Measurements from ENCODE around the gene SEC23B. TPM values are rescaled to one million over a fixed set of nuclear protein-coding genes. Genes with fewer than 3 reads are reported as not detected.

SEC23B gene
- polyA plus RNA-seq, 1 donor from 2014 or later: 77.8 TPM

- Histone ChIP-seq H4K20me1 (ENCODE audit: insufficient read depth) (no peaks in the 10 kb centered on the region), H3K9me2 (ENCODE audit: insufficient read depth, low read length) (no peaks in the 10 kb centered on the region), H3F3A (ENCODE audit: insufficient read depth, low read length, poor library complexity, severe bottlenecking) (no peaks in the 10 kb centered on the region), H2AFZ (ENCODE audit: low read depth, low read length) (no peak overlapping the region), H3K27me3 (ENCODE audit: insufficient read depth, low read depth, low read length) (no peaks in the 10 kb centered on the region), H3K79me2 (replicated peaks; ENCODE audit: insufficient read depth, low read length) (peaks cover 53% of the 10 kb centered on the region), H3K9ac (ENCODE audit: low read length) (peak overlapping the region; percentile 92), H3K36me3 (ENCODE audit: insufficient read depth, low read length) (peaks cover 5% of the 10 kb centered on the region), H3K4me2 (ENCODE audit: low read length) (peak overlapping the region; percentile 97), H3K27ac (ENCODE audit: low read length) (no peak overlapping the region), H3K4me3 (ENCODE audit: low read length) (peak overlapping the region; percentile 85), H3K9me3 (ENCODE audit: low read length) (no peaks in the 10 kb centered on the region)
- TF ChIP-seq TAF1 (IDR thresholded peaks at IDR 0.05; ENCODE audit: low read depth) (no peak), REST (IDR thresholded peaks at IDR 0.05; ENCODE audit: borderline replicate concordance) (no peak), SMC3 (conservative IDR thresholded peaks at IDR 0.05; ENCODE audit: poor library complexity) (no peak), MXI1 (conservative IDR thresholded peaks at IDR 0.05; ENCODE audit: poor library complexity, severe bottlenecking) (no peak), EZH2 (IDR thresholded peaks at IDR 0.05; ENCODE audit: borderline replicate concordance, insufficient read depth, low read length, poor library complexity, severe bottlenecking) (no peak), CTCF (IDR thresholded peaks at IDR 0.05; ENCODE audit: poor library complexity, severe bottlenecking) (no peak), EP300 (conservative IDR thresholded peaks at IDR 0.05; ENCODE audit: poor library complexity, severe bottlenecking) (no peak), POLR2AphosphoS5 (IDR thresholded peaks at IDR 0.05) (no peak), RAD21 (conservative IDR thresholded peaks at IDR 0.05) (no peak)
Measured at GRCh38 chr20:18589941-18590674, 82.4 kb downstream of the SEC23B start.

GRCh38 chr20:18596270-18596669, 88.5 kb downstream of the SEC23B start:
- Histone ChIP-seq H3F3A (ENCODE audit: insufficient read depth, low read length, poor library complexity, severe bottlenecking) (no peaks in the 10 kb centered on the region), H3K4me2 (ENCODE audit: low read length) (no peak overlapping the region), H3K27ac (ENCODE audit: low read length) (no peak overlapping the region), H3K9ac (ENCODE audit: low read length) (no peak overlapping the region), H3K9me3 (ENCODE audit: low read length) (no peaks in the 10 kb centered on the region), H2AFZ (ENCODE audit: low read depth, low read length) (no peak overlapping the region), H4K20me1 (ENCODE audit: insufficient read depth) (no peaks in the 10 kb centered on the region), H3K4me3 (ENCODE audit: low read length) (no peak overlapping the region), H3K79me2 (replicated peaks; ENCODE audit: insufficient read depth, low read length) (peaks cover 30% of the 10 kb centered on the region), H3K36me3 (ENCODE audit: insufficient read depth, low read length) (peaks cover 13% of the 10 kb centered on the region), H3K27me3 (ENCODE audit: insufficient read depth, low read depth, low read length) (no peaks in the 10 kb centered on the region), H3K9me2 (ENCODE audit: insufficient read depth, low read length) (no peaks in the 10 kb centered on the region)
- TF ChIP-seq POLR2AphosphoS5 (IDR thresholded peaks at IDR 0.05): no peak
- TF ChIP-seq TAF1 (IDR thresholded peaks at IDR 0.05; ENCODE audit: low read depth): no peak
- TF ChIP-seq REST (IDR thresholded peaks at IDR 0.05; ENCODE audit: borderline replicate concordance): no peak
- no peak for TF ChIP-seq CTCF (IDR thresholded peaks at IDR 0.05; ENCODE audit: poor library complexity, severe bottlenecking)
- TF ChIP-seq EP300 (conservative IDR thresholded peaks at IDR 0.05; ENCODE audit: poor library complexity, severe bottlenecking): no peak
- no peak for TF ChIP-seq MXI1 (conservative IDR thresholded peaks at IDR 0.05; ENCODE audit: poor library complexity, severe bottlenecking)
- no peak for TF ChIP-seq RAD21 (conservative IDR thresholded peaks at IDR 0.05)
- TF ChIP-seq EZH2 (IDR thresholded peaks at IDR 0.05; ENCODE audit: borderline replicate concordance, insufficient read depth, low read length, poor library complexity, severe bottlenecking): no peak
- TF ChIP-seq SMC3 (conservative IDR thresholded peaks at IDR 0.05; ENCODE audit: poor library complexity): no peak

Data from neural cell (in vitro differentiated cells).